Cardiac fibroblast (primary cell): Measurements from ENCODE around the gene KLK1.

Experiments used
- DNase-seq, 2 donors: peaks; one replicate each; pipeline versions ENCODE4 v3.0.0 to v3.0.0-alpha.2; 2010; ENCODE audit warnings: low read depth in 2 of 2
- H3K4me3 ChIP-seq, 2 donors: replicated peaks in 1 of 2; 1 replicate in 1 of 2; 2 replicates in 1 of 2; pipeline ENCODE4 v1.5.1; 2011; ENCODE audit warnings: low read depth in 2 of 2, low read length in 2 of 2, mild to moderate bottlenecking in 2 of 2, moderate library complexity in 1 of 2
- TF ChIP-seq, protein P1 (sequence below): IDR thresholded peaks from one replicate; pipeline ENCODE4 v1.5.1; 2011; ENCODE audit warnings: low read depth, mild to moderate bottlenecking, low read length, inconsistent platforms

KLK1 gene

DNA sequence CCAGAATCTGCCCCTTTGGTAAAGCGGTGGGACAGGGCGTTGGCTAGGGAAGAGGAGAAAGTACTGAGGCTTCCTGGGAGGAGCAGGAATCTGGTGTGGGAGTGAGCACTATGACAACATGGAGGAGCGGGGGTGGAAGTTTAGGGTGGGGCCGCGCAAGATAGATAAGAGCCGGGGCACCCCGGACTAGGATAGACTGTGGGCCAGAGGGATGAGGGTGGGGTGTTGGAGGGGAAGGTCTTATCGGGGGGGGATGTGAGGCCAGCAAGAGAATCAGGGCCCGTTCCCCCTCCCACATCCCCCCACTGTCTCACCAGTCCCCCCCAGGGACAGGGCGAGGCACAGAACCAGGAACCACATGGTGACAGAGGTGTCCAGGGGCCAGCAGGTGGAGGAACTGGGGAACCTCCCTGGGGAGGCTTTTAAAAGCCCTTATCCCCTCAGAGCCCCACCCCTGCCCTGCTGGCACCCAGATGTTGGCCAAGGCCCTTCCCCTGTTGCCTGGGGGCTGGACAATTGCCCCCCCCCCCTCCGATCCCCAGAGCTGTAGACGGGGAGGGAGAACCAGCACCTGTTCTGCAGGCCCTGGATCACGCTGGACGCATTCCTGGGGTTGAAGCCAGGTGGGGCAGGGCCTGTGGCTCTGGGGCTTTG, at the start of gene KLK1:
TSS of gene KLK1 (minus strand) at position 399 of the 654 bp plus-strand sequence. CDS start at position 360, 39 bp downstream.
- DNase-seq = no peak
- TF ChIP-seq, protein P1, sequence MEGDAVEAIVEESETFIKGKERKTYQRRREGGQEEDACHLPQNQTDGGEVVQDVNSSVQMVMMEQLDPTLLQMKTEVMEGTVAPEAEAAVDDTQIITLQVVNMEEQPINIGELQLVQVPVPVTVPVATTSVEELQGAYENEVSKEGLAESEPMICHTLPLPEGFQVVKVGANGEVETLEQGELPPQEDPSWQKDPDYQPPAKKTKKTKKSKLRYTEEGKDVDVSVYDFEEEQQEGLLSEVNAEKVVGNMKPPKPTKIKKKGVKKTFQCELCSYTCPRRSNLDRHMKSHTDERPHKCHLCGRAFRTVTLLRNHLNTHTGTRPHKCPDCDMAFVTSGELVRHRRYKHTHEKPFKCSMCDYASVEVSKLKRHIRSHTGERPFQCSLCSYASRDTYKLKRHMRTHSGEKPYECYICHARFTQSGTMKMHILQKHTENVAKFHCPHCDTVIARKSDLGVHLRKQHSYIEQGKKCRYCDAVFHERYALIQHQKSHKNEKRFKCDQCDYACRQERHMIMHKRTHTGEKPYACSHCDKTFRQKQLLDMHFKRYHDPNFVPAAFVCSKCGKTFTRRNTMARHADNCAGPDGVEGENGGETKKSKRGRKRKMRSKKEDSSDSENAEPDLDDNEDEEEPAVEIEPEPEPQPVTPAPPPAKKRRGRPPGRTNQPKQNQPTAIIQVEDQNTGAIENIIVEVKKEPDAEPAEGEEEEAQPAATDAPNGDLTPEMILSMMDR = no peak
- no peak within 1 kb of the TSS for H3K4me3 ChIP-seq

DNA sequence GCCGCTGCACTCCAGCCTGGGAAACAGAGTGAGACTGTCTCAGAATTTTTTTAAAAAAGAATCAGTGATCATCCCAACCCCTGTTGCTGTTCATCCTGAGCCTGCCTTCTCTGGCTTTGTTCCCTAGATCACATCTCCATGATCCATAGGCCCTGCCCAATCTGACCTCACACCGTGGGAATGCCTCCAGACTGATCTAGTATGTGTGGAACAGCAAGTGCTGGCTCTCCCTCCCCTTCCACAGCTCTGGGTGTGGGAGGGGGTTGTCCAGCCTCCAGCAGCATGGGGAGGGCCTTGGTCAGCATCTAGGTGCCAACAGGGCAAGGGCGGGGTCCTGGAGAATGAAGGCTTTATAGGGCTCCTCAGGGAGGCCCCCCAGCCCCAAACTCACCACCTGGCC, 49.5 kb upstream of the KLK1 start, which contains the start of gene KLK2:
TSS of gene KLK2 (plus strand) at position 384 of the 400 bp plus-strand sequence. CDS start 35 bp downstream, outside the sequence.
- no peak within 1 kb of the TSS for H3K4me3 ChIP-seq
- DNase-seq = no peak
- TF ChIP-seq, protein P1 = no peak

DNA sequence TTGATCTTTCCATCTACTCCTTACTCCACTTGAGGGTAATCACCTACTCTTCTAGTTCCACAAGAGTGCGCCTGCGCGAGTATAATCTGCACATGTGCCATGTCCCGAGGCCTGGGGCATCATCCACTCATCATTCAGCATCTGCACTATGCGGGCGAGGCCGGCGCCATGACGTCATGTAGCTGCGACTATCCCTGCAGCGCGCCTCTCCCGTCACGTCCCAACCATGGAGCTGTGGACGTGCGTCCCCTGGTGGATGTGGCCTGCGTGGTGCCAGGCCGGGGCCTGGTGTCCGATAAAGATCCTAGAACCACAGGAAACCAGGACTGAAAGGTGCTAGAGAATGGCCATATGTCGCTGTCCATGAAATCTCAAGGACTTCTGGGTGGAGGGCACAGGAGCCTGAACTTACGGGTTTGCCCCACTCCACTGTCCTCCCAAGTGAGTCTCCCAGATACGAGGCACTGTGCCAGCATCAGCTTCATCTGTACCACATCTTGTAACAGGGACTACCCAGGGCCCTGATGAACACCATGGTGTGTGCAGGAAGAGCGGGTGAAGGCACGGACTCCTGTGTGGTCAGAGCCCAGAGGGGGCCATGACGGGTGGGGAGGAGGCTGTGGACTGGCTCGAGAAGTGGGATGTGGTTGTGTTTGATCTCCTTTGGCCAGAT, 47.0 kb upstream of the KLK1 start:
- no peak overlapping the region for H3K4me3 ChIP-seq
- peak; percentile 3 to 28 for DNase-seq
- TF ChIP-seq, protein P1 = peak; percentile 18

DNA sequence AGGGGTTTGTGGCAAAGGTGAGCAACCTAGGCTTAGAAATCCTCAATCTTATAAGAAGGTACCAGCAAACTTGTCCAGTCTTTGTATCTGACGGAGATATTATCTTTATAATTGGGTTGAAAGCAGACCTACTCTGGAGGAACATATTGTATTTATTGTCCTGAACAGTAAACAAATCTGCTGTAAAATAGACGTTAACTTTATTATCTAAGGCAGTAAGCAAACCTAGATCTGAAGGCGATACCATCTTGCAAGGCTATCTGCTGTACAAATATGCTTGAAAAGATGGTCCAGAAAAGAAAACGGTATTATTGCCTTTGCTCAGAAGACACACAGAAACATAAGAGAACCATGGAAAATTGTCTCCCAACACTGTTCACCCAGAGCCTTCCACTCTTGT, 45.9 kb upstream of the KLK1 start:
- TF ChIP-seq, protein P1 = no peak
- H3K4me3 ChIP-seq = no peak overlapping the region
- DNase-seq = no peak

DNA sequence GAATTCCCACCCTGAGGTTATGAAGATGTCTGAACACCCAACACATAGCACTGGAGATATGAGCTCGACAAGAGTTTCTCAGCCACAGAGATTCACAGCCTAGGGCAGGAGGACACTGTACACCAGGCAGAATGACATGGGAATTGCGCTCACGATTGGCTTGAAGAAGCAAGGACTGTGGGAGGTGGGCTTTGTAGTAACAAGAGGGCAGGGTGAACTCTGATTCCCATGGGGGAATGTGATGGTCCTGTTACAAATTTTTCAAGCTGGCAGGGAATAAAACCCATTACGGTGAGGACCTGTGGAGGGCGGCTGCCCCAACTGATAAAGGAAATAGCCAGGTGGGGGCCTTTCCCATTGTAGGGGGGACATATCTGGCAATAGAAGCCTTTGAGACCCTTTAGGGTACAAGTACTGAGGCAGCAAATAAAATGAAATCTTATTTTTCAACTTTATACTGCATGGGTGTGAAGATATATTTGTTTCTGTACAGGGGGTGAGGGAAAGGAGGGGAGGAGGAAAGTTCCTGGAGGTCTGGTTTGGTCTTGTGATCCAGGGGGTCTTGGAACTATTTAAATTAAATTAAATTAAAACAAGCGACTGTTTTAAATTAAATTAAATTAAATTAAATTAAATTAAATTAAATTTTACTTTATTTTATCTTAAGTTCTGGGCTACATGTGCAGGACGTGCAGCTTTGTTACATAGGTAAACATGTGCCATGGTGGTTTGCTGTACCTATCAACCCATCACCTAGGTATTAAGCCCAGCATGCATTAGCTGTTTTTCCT, 38.1 kb upstream of the KLK1 start:
- TF ChIP-seq, protein P1 = no peak
- DNase-seq = no peak
- no peak overlapping the region for H3K4me3 ChIP-seq

DNA sequence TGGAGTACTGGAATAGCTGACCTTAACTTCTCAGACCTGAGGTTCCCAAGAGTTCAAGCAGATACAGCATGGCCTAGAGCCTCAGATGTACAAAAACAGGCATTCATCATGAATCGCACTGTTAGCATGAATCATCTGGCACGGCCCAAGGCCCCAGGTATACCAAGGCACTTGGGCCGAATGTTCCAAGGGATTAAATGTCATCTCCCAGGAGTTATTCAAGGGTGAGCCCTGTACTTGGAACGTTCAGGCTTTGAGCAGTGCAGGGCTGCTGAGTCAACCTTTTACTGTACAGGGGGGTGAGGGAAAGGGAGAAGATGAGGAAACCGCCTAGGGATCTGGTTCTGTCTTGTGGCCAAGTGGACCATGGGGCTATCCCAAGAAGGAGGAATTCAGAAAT, 37.4 kb upstream of the KLK1 start:
- TF ChIP-seq, protein P1 = no peak

More for the DNA sequence above, 37.4 kb upstream of the KLK1 start:
- DNase-seq = no peak
- H3K4me3 ChIP-seq = no peak overlapping the region
